Limb (tissue), 2 donors: ENCODE data around the gene CYP4F3.
"Not testable (repeated sequence)": the region's sequence is repeated elsewhere in the genome, so short reads cannot be mapped to it uniquely, and the experiment has no call there.

Source experiments
- DNase-seq, 2 donors: peaks; one replicate each; pipeline ENCODE4 v3.0.0-alpha.2; 2016; ENCODE audit errors: extremely low spot score in 2 of 2

CYP4F3 gene

DNA sequence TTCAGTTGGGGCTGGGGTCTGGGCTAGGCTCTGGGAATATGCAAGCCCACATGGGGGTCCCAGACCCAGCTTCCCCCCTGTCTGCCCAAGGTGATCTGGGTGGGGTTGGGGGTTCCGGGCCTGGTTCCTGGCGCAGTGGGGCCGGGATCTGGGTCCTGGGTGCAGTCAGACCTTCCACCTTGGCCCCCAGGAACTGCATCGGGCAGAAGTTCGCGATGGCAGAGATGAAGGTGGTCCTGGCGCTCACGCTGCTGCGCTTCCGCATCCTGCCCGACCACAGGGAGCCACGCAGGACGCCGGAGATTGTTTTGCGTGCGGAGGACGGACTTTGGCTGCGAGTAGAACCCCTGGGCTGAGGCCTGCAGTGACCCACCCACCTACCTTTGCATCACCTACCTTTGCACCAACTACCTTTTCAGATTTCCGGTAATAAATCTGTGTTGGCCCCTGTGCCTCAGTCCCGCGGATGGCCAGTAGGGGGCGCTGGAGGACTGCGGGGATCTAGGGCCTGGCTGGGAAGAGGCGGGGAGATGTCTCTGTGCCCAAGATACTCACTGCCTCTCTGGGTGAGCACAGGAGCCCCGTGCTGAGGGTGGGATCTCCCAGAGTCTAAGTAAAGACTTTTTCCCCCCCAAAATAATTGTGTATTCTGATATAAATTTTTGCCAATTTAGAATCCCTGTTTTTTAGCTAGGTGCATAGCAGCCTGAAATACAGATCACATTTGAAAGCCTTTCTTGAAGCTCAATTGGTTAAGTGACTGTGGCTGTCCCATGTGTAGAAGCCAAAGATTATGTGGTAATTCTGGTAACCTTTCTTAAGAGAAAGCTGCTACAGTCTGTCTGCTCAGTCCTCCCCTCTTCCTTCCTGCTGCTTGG is 11.5 kb upstream of the CYP4F3 start:
- peak; percentile 36 to 83 for DNase-seq

GRCh38 chr19:15631817-15632216 is 8.9 kb upstream of the CYP4F3 start:
- DNase-seq = peak in 1 of 2 donors; percentile 41

GRCh38 chr19:15633082-15633835 is 7.4 kb upstream of the CYP4F3 start:
- DNase-seq = no peak

DNA sequence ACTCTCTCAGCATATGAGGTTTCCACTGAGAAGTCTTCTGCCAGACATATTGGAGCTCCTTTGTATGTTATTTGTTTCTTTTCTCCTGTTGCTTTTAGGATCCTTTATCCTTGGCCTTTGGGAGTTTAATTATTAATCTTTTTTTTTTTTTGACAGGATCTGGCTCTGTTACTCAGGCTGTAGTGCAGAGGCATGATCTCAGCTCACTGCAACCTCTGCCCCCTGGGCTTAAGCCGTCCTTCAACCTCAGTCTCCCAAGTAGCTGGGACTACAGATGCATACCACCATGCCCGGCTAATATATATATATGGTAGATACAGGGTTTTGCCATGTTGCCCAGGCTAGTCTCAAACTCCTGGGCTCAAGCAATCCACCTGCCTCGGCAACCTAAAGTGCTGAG is 6.6 kb upstream of the CYP4F3 start:
- DNase-seq = no peak

GRCh38 chr19:15635016-15635805 is 5.5 kb upstream of the CYP4F3 start:
- no peak for DNase-seq

DNA sequence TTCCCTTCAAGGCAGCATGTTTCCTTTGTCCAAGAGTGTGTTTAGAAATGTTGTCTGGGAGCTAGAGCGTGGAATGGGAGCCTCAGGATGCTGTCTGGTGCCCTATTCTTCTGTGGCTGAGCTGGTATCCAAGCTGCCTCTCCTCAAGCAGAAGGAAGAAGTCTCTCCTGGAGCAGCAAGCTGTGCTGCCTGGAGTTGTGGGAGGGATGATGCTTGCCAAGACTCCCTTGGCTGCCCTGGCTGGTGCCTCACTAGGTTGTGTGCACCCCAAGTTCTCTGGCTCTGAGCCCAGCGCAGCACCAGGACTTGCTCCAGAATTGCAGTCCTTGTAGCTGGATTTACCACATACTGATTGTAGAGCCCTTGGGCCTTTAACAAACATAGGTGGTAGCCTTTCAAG is 4.7 kb upstream of the CYP4F3 start:
- no peak for DNase-seq

DNA sequence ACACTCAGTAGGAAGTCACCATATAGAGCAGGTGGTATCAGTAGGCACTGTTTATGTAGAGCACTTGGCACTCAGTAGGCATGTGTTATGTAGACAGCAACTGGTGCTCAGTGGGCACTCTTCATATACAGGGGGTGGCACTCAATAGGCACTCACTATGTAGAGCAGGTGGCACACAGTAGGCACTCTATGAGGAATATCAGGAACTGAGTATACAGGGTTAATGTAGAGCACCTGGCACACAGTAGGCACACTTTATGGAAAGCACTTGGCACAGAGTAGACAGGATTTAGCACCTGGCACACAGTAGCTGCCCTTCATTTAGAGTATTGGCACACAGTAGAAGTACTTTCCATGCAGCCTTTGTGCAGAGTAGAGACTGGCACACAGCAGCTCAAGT is 1.1 kb upstream of the CYP4F3 start:
- no peak for DNase-seq

DNA sequence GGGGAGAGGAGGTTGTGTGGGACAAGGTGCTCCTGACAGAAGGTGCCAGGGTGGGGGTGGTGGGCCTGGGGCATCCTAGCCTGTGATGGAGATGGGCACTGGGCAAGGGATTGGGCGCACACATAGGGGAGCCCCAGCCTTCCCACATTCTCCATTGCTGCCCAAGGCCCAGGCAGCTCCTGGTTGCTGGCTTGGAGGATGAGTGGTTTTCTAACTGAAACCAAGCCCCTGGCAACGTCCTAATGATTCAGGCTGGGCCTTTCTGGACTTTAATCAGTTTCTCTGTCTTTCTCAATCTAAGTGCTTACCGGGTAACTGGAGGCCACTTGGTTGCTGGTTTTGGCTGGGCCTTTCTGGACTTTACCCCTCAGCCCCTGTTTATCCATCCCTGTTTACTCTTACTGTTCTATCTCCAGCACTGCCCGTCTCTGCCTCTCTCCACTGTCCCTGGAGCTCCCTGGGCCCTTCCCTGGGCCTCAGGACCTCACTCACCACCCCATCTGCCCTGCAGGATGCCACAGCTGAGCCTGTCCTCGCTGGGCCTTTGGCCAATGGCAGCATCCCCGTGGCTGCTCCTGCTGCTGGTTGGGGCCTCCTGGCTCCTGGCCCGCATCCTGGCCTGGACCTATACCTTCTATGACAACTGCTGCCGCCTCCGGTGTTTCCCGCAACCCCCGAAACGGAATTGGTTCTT is 354 bp downstream of the CYP4F3 start:
- no peak for DNase-seq

DNA sequence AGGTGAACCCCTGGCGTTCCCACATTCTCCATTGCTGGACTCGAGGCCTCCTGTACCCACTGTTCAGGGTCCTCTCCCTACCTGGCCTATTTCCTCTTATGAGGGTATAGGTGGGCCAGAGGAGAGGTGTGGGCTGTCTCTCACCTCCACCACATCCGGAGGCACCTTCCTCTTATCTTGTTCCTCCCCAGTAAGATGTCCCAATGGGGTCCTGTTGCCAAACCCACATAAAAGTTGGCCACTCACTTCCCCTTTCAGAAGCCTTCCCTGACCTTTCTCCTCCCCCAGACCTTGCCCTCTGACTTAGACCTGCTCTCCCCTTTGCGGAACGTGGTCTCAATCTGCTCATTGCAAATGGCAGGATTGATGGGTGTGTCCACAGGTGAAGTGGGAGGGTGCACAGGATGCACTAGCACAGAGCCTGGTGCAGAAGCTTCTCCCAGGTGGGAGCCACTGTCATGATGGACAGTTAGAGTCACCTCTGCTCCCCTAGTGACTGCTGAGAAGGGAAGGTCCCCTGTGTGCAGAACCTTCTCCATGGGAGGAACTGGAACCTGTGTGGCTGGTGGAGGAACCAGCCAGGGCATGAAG is 1.3 kb downstream of the CYP4F3 start:
- no peak for DNase-seq

GRCh38 chr19:15642807-15643206 is 2.1 kb downstream of the CYP4F3 start:
- DNase-seq = no peak

DNA sequence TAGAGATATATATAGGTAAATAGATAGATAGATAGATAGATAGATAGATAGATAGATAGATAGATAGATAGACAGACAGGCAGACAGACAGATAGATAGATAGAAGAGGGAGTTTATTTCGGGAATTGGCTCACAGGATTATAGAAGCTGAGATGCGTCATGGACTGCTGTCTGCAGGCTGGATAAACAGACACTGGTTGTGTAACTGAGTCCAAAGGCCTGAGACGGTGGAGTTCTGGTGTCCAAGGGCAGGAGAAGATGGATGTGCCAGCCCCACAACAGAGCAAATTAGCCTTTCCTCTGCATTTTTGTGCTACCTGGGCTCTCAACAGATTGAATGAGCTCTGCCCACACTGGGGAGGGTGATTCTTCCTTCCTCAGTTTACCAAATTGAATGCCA is 2.7 kb downstream of the CYP4F3 start:
- DNase-seq = no peak

- DNase-seq = no peak
Observed at GRCh38 chr19:15644066-15644741, 3.5 kb downstream of the CYP4F3 start.

GRCh38 chr19:15644816-15645215 is 4.1 kb downstream of the CYP4F3 start:
- no peak for DNase-seq

GRCh38 chr19:15649526-15649925 is 8.8 kb downstream of the CYP4F3 start:
- no peak for DNase-seq

DNA sequence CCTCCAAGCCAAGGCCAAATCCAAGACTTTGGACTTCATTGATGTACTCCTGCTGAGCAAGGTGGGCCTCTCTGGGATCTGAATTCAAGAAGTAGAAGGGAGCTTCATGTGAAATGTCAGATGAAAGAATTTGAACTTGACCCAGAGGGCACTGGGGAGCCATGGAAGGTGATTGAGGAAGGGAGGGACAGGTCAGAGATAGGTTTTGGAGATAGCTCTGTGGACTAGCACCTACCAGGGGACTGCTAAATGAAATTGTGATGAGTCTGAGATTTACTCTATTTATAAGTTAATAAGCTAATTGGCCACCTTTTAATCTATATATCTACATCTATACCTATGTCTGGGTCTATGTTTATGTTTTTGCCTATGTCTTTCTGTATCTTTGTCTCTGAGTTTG is 9.4 kb downstream of the CYP4F3 start:
- DNase-seq = not testable (repeated sequence)

DNA sequence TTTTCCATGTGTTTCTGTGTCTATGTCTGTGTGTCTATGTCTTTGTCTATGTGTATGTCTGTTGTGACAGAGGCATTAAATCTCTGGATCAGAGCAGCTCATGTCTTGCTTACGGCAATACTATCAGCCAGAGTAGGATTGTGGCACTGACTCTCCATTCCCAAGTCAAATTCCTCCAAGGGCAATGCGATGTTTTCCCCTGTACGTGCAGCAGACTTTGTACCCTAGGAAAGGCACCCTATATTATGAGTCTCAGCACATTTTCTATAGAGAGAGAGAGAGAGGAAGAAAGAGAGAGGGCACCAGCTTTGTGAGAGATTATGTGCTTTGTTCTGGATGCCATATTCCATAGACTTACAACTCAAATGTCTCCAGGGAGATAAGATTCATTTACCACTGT is 11.1 kb downstream of the CYP4F3 start:
- DNase-seq = no peak

DNA sequence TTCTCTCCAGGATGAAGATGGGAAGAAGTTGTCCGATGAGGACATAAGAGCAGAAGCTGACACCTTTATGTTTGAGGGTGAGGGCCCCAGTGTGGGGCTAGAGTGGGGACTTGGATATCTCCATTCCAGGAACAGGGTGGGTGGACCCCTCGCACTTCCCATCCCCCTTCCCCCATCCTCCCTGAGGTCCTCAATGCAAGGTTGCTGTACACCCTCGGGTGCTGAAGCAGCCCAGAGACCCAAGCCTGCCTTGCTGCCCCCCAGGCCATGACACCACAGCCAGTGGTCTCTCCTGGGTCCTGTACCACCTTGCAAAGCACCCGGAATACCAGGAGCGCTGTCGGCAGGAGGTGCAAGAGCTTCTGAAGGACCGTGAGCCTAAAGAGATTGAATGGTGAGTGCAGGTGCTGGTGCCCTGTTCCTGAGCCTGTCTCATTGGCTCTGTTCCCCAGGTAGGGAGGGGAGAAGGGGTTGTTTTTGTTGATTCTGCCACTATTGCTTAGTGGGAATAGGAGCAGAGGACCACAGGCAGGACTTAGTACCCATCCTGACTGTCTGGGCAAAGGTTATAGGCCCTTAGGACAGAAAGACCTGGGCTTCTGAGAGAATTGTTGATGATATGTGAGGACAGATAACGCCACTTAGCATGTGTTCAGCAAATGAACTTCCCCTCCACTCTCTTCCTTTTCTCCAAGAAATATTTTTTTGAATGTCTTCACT is 12.0 kb downstream of the CYP4F3 start:
- DNase-seq = no peak

DNA sequence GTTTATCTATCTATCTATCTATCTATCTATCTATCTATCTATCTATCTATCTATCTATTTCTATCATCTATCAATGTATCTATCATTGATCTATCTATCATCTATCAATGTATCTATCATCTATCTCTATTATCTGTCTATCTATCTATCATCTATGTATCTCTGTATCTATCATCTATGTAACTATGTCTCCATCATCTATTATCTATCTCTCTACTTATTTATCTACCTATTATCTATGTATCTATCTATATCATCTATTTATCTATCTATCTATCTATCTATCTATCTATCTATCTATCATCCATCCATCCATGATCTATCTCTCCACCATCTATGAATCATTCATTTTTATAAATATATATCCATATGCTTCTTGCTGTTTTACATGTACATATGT is 15.8 kb downstream of the CYP4F3 start:
- DNase-seq = no peak

- DNase-seq = no peak
Observed at GRCh38 chr19:15663247-15663646, 22.6 kb downstream of the CYP4F3 start.

DNA sequence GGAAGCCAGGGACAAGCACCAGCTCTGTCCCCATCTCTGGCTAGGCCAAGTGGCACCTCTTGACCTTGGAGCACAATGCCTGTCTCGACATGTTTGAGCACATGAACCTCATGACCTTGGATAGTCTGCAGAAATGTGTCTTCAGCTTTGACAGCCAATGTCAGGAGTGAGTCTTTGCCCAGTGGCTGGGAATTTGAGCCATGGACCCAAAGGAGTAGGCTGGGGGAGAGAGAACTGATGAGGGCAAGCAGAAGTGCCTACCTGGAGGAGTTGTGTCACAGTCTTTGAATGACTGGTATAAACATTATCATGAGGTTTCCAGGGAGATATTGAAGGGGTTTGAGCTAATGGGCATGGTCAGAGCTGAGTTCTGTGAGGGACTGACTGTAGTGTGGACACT is 25.5 kb downstream of the CYP4F3 start:
- no peak for DNase-seq
